ENCODE results near the gene METTL13. TPM values are rescaled to one million over a fixed set of nuclear protein-coding genes. Genes with fewer than 3 reads are reported as not detected.
"Not testable (repeated sequence)": the region's sequence is repeated elsewhere in the genome, so short reads cannot be mapped to it uniquely, and the experiment has no call there.

Gene METTL13
- total RNA-seq, 2 donors from 2014 or later = 19.9 to 42.7 TPM

GRCh38 chr1:171798311-171798710 is 16.9 kb downstream of the METTL13 start:
- Histone ChIP-seq H3K9ac (ENCODE audit: low read depth in 2 of 2, low read length in 2 of 2) (no peak overlapping the region), H3K4me3 (no peak overlapping the region), H3K27ac (no peak overlapping the region), H3K27me3 (no peaks in the 10 kb centered on the region), H3K9me3 (no peaks in the 10 kb centered on the region), H3K36me3 (no peaks in the 10 kb centered on the region), H3K4me1 (no peaks in the 10 kb centered on the region)
- no peak for DNase-seq
- intact Hi-C loops (cut with DNase I) = no loop called here
- no peak for TF ChIP-seq CTCF (IDR thresholded peaks at IDR 0.05)

DNA sequence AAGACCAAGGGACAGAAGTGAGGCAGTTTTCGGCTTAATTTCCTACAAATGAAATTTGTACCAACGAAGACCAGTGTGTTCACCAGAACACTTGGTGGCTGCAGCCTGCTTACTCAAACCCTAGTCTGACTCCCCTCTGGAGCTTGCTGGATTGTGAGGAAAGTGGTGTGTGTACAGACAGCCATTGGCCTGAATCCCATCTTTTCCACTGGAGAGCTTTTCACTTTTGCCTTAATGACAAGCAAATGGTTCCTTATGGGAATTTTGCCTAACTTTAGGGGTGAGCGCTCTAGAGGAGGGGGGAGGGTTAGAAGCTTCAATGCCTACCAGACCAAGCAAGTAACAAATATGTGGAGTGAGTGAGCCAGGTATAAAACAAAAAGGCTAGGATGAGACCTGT is 17.3 kb downstream of the METTL13 start:
- H3K4me3 ChIP-seq = no peak overlapping the region
- H3K27ac ChIP-seq = no peak overlapping the region
- no peak for TF ChIP-seq CTCF (IDR thresholded peaks at IDR 0.05)
- no peak for DNase-seq
- H3K4me1 ChIP-seq = no peaks in the 10 kb centered on the region
- intact Hi-C loops (cut with DNase I) = no loop called here
- H3K36me3 ChIP-seq = no peaks in the 10 kb centered on the region
- no peaks in the 10 kb centered on the region for H3K27me3 ChIP-seq
- no peaks in the 10 kb centered on the region for H3K9me3 ChIP-seq
- no peak overlapping the region for H3K9ac ChIP-seq (ENCODE audit: low read depth in 2 of 2, low read length in 2 of 2)

GRCh38 chr1:171799166-171799565 is 17.7 kb downstream of the METTL13 start:
- no peaks in the 10 kb centered on the region for H3K9me3 ChIP-seq
- no peaks in the 10 kb centered on the region for H3K36me3 ChIP-seq
- no peak overlapping the region for H3K27ac ChIP-seq
- TF ChIP-seq CTCF (IDR thresholded peaks at IDR 0.05) = no peak
- H3K9ac ChIP-seq (ENCODE audit: low read depth in 2 of 2, low read length in 2 of 2) = no peak overlapping the region
- no peaks in the 10 kb centered on the region for H3K4me1 ChIP-seq
- intact Hi-C loops (cut with DNase I) = no loop called here
- DNase-seq = no peak
- H3K27me3 ChIP-seq = no peaks in the 10 kb centered on the region
- H3K4me3 ChIP-seq = no peak overlapping the region

DNA sequence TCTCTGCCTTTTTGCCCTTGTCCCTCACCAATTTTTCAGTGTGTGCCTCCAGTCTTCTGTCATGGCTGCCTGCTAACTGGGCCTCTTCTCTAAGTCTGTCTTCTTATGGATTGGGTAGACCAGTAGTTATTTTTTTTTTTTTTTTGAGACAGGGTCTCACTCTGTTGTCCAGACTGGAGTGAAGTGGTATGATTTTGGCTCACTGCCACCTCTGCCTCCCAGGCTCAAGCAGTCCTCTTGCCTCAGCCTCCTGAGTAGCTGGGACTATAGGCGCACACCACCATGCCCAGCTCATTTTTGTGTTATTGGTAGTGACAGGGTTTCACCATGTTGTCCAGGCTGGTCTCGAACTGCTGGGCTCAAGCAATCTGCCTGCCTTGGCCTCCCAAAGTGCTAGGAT is 18.2 kb downstream of the METTL13 start:
- DNase-seq; H3K36me3 ChIP-seq; H3K9me3 ChIP-seq; H3K4me3 ChIP-seq; intact Hi-C loops (cut with DNase I); H3K27ac ChIP-seq; H3K27me3 ChIP-seq; H3K9ac ChIP-seq (ENCODE audit: low read depth in 2 of 2, low read length in 2 of 2); H3K4me1 ChIP-seq: not testable (repeated sequence)

- Histone ChIP-seq H3K27ac (no peak overlapping the region), H3K27me3 (no peaks in the 10 kb centered on the region), H3K4me3 (no peak overlapping the region), H3K4me1 (no peaks in the 10 kb centered on the region), H3K36me3 (no peaks in the 10 kb centered on the region), H3K9ac (ENCODE audit: low read depth in 2 of 2, low read length in 2 of 2) (no peak overlapping the region), H3K9me3 (no peaks in the 10 kb centered on the region)
- intact Hi-C loops (cut with DNase I) = no loop called here
- DNase-seq = no peak
- no peak for TF ChIP-seq CTCF (IDR thresholded peaks at IDR 0.05)
Observed at GRCh38 chr1:171800342-171800741, 18.9 kb downstream of the METTL13 start.

- Histone ChIP-seq H3K4me3 (no peak overlapping the region), H3K36me3 (no peaks in the 10 kb centered on the region), H3K4me1 (no peaks in the 10 kb centered on the region), H3K27ac (no peak overlapping the region), H3K9ac (ENCODE audit: low read depth in 2 of 2, low read length in 2 of 2) (no peak overlapping the region), H3K9me3 (no peaks in the 10 kb centered on the region), H3K27me3 (no peaks in the 10 kb centered on the region)
- TF ChIP-seq CTCF (IDR thresholded peaks at IDR 0.05) = no peak
- no peak for DNase-seq
- intact Hi-C loops (cut with DNase I) = loop anchor here (1.0 kb wide), 1 partner anchor 184 kb away; no protein-coding TSS in a partner anchor
Observed at GRCh38 chr1:171800851-171801250, 19.4 kb downstream of the METTL13 start.

Data from colonic mucosa (tissue), 4 donors.